ENCODE measurements around the gene ZSWIM8.

GRCh38 chr10:73808021-73808815, 22.8 kb downstream of the ZSWIM8 start:
- TF ChIP-seq, protein P1, sequence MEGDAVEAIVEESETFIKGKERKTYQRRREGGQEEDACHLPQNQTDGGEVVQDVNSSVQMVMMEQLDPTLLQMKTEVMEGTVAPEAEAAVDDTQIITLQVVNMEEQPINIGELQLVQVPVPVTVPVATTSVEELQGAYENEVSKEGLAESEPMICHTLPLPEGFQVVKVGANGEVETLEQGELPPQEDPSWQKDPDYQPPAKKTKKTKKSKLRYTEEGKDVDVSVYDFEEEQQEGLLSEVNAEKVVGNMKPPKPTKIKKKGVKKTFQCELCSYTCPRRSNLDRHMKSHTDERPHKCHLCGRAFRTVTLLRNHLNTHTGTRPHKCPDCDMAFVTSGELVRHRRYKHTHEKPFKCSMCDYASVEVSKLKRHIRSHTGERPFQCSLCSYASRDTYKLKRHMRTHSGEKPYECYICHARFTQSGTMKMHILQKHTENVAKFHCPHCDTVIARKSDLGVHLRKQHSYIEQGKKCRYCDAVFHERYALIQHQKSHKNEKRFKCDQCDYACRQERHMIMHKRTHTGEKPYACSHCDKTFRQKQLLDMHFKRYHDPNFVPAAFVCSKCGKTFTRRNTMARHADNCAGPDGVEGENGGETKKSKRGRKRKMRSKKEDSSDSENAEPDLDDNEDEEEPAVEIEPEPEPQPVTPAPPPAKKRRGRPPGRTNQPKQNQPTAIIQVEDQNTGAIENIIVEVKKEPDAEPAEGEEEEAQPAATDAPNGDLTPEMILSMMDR (IDR thresholded peaks at IDR 0.05) = no peak
- no peak for TF ChIP-seq EZH2 (IDR thresholded peaks at IDR 0.05; ENCODE audit: borderline replicate concordance, insufficient read depth, low read depth, low read length, poor library complexity, severe bottlenecking)

All from B cell (primary cell).